ENCODE measurements around the gene MTA1.
A peak's percentile ranks its signal among the peaks of the same experiment; 100 is the strongest.

The MTA1 gene

GRCh38 chr14:105398726-105399465 lies 20.7 kb upstream of the MTA1 start:
- no peak for DNase-seq
- intact Hi-C loops (cut with DNase I) = no loop called here

- intact Hi-C loops (cut with DNase I) = no loop called here
- no peak for DNase-seq
Measured at GRCh38 chr14:105399466-105399775, 20.2 kb upstream of the MTA1 start.

- intact Hi-C loops (cut with DNase I) = no loop called here
- no peak for DNase-seq
Measured at GRCh38 chr14:105400016-105400415, 19.6 kb upstream of the MTA1 start.

GRCh38 chr14:105401699-105402098 lies 17.9 kb upstream of the MTA1 start:
- DNase-seq = no peak
- intact Hi-C loops (cut with DNase I) = no loop called here

GRCh38 chr14:105408592-105408991 lies 11.0 kb upstream of the MTA1 start:
- intact Hi-C loops (cut with DNase I) = no loop called here
- no peak for DNase-seq

GRCh38 chr14:105409364-105409763 lies 10.3 kb upstream of the MTA1 start:
- DNase-seq = no peak

GRCh38 chr14:105410642-105411016 lies 9.0 kb upstream of the MTA1 start:
- intact Hi-C loops (cut with DNase I) = loop anchor here (5.0 kb wide), 1 partner anchor 62 kb away; the partner anchor contains the start of gene CRIP2
- DNase-seq = no peak

More at GRCh38 chr14:105409364-105409763, 10.3 kb upstream of the MTA1 start:
- intact Hi-C loops (cut with DNase I) = no loop called here

- intact Hi-C loops (cut with DNase I) = loop anchor here (5.0 kb wide), 1 partner anchor 61 kb away; the partner anchor contains the start of gene CRIP2
- peak in 10 of 42 donors; percentile 27 to 66 (median 58) for DNase-seq
Measured at GRCh38 chr14:105411017-105411941, 8.3 kb upstream of the MTA1 start.

GRCh38 chr14:105411985-105412770 lies 7.4 kb upstream of the MTA1 start:
- intact Hi-C loops (cut with DNase I) = loop anchor here (5.0 kb wide), 1 partner anchor 60 kb away; the partner anchor contains the start of gene CRIP2

GRCh38 chr14:105412771-105413543 lies 6.7 kb upstream of the MTA1 start:
- DNase-seq = no peak
- intact Hi-C loops (cut with DNase I) = loop anchor here (5.0 kb wide), 1 partner anchor 59 kb away; the partner anchor contains the start of gene CRIP2

More at GRCh38 chr14:105411985-105412770, 7.4 kb upstream of the MTA1 start:
- no peak for DNase-seq

- DNase-seq = peak in 16 of 42 donors; percentile 39 to 78 (median 63)
- intact Hi-C loops (cut with DNase I) = loop anchor here (5.0 kb wide), 1 partner anchor 59 kb away; the partner anchor contains the start of gene CRIP2
Measured at GRCh38 chr14:105413544-105413886, 6.1 kb upstream of the MTA1 start.

GRCh38 chr14:105414456-105415371 lies 4.9 kb upstream of the MTA1 start:
- peak; percentile 51 to 91 (median 84) for DNase-seq
- intact Hi-C loops (cut with DNase I) = loop anchor here (5.0 kb wide), 1 partner anchor 58 kb away; the partner anchor contains the start of gene CRIP2

GRCh38 chr14:105415481-105416428 lies 3.9 kb upstream of the MTA1 start:
- intact Hi-C loops (cut with DNase I) = no loop called here
- no peak for DNase-seq

- intact Hi-C loops (cut with DNase I) = no loop called here
- no peak for DNase-seq
Measured at GRCh38 chr14:105416671-105417070, 3.0 kb upstream of the MTA1 start.

- intact Hi-C loops (cut with DNase I) = no loop called here
- DNase-seq = no peak
Measured at GRCh38 chr14:105417690-105418121, 1.9 kb upstream of the MTA1 start.
